BJ (cell line): Measurements from ENCODE around the gene H2BK1. TPM values are rescaled to one million over a fixed set of nuclear protein-coding genes. Genes with fewer than 3 reads are reported as not detected.

Experiments
- CTCF ChIA-PET: fragments of 350-600 bp; formaldehyde crosslinking; extraction: SDS; loops from one replicate; lab custom pipeline; 2021; ENCODE audit warnings: antibody characterized with exemption, inconsistent platforms; lab: Yijun Ruan, JAX
- POLR2A ChIA-PET: fragments of 300-600 bp; sonication (Branson Sonifier 250); formaldehyde crosslinking; extraction: SDS; loops from one replicate; lab custom pipeline; 2021; ENCODE audit warnings: antibody characterized with exemption; lab: Charles Lee
- DNase-seq: peaks from one replicate; pipeline ENCODE4 v3.0.0-alpha.2; 2011; ENCODE audit warnings: low read depth
- H3K27me3 ChIP-seq: 2 replicates; pipeline ENCODE4 v1.6.0; 2011; ENCODE audit warnings: low read length; ENCODE audit not compliant: control insufficient read depth, insufficient read depth
- H3K36me3 ChIP-seq: 2 replicates; pipeline ENCODE4 v1.5.1; 2011; ENCODE audit warnings: low read length; ENCODE audit not compliant: control insufficient read depth, insufficient read depth
- H3K4me3 ChIP-seq: 2 replicates; pipeline ENCODE4 v1.5.1; 2011; ENCODE audit warnings: low read depth, mild to moderate bottlenecking, control low read depth, low read length
- polyA plus RNA-seq: library from polyadenylated mRNA; depleted of rRNA; stranded (reverse); fragments of >200 nt; gene quantifications from 2 replicates; pipeline ENCODE4 v1.2.3, GENCODE V29; 2011
- TF ChIP-seq, protein P1 (sequence below): IDR thresholded peaks from 2 replicates; pipeline ENCODE4 v1.5.1; 2011; ENCODE audit warnings: low read depth, mild to moderate bottlenecking, control low read depth, inconsistent platforms, low read length, moderate library complexity; ENCODE audit not compliant: insufficient read depth

The H2BK1 gene
- polyA plus RNA-seq, 1 experiment: not detected

DNA sequence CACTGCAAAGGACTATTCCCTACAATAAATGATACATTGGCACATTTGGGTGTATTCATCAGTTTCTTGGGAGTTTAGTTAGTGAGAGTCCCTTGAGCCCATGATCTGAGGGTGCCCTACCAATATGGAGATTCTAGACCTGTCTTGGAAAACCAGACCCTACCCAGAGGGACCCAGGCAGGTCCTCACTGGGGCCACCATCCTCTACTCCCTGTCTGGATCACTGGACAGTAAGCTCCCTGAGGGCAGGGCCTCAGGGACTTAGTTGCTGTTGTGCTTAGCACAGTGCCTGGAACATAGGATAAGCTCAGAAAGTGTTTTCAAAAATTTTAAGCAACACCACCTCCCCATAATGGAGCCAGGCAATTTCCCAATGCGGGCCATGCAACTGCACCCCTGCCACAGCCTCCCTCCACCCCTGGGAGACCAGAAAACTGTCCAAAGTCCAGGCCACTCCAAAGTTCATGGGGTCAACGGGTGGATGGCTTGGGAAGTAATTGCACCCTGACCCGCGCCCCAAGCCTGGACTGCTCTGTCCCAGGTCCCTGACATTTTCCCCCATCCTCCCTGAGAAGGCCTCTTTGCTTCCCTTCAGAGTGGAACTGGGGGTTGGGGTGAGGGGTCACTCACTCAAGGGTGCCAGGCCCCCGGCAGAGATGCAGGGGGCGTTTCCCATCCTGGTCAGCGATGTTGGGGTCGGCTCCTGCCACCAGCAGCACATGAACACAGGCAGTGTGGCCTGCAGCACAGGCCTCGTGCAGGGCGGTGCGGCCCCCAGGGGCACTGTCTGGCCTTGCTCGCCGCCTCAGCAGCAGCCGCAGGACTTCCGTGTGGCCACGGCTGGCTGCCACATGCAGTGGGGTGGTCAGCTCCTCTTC lies 24.3 kb downstream of the H2BK1 start:
- Histone ChIP-seq H3K36me3 (no peaks in the 10 kb centered on the region), H3K4me3 (no peak overlapping the region), H3K27me3 (peaks cover 20% of the 10 kb centered on the region)
- no peak for DNase-seq
- TF ChIP-seq, protein P1, sequence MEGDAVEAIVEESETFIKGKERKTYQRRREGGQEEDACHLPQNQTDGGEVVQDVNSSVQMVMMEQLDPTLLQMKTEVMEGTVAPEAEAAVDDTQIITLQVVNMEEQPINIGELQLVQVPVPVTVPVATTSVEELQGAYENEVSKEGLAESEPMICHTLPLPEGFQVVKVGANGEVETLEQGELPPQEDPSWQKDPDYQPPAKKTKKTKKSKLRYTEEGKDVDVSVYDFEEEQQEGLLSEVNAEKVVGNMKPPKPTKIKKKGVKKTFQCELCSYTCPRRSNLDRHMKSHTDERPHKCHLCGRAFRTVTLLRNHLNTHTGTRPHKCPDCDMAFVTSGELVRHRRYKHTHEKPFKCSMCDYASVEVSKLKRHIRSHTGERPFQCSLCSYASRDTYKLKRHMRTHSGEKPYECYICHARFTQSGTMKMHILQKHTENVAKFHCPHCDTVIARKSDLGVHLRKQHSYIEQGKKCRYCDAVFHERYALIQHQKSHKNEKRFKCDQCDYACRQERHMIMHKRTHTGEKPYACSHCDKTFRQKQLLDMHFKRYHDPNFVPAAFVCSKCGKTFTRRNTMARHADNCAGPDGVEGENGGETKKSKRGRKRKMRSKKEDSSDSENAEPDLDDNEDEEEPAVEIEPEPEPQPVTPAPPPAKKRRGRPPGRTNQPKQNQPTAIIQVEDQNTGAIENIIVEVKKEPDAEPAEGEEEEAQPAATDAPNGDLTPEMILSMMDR: no peak
- ChIA-PET CTCF (no interaction called here), POLR2A (no interaction called here)

DNA sequence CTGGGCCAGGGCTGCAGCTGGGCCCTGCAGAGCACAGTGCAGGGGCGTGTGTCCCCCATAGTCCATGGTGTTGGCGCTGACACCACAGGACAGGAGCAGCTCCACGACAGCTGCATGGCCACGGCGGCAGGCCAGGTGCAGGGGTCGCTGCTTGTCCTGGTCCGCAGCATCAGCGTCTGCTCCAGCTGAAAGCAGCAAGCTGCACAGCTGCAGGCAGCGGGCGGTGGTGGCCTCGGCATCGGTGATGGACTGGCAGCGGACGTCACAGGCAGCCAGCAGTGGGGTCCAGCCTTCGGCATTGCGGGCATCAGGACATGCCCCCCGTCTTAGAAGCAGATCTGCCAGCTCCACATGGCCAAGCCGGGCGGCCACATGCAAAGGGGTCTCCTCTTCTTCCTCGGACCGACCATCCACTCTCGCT lies 29.3 kb downstream of the H2BK1 start:
- Histone ChIP-seq H3K36me3 (no peaks in the 10 kb centered on the region), H3K4me3 (no peak overlapping the region), H3K27me3 (peaks cover 27% of the 10 kb centered on the region)
- ChIA-PET POLR2A (no interaction called here), CTCF (no interaction called here)
- no peak for DNase-seq
- TF ChIP-seq, protein P1: no peak

DNA sequence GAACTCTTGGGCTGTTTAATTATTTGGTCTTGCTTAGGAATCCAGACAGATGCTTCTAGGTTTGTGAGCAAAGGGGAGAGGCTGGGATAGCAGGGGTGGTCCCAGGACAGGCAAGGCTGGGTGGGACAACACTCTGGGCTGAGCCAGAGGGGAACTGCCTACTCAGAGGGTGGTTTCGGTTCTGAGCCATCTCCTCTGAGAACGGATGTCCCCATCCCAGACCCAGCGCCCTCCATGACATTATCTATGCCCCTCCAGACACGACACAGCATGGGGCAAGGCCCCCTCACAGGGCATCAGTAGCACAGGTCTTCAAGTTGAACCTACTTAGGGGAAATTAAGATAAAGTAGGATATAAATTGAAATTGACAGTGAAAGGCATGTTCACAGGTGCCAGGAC lies 30.3 kb downstream of the H2BK1 start:
- Histone ChIP-seq H3K36me3 (no peaks in the 10 kb centered on the region), H3K27me3 (peaks cover 28% of the 10 kb centered on the region), H3K4me3 (no peak overlapping the region)
- POLR2A ChIA-PET: no interaction called here
- CTCF ChIA-PET: no interaction called here
- TF ChIP-seq, protein P1: no peak
- no peak for DNase-seq

DNA sequence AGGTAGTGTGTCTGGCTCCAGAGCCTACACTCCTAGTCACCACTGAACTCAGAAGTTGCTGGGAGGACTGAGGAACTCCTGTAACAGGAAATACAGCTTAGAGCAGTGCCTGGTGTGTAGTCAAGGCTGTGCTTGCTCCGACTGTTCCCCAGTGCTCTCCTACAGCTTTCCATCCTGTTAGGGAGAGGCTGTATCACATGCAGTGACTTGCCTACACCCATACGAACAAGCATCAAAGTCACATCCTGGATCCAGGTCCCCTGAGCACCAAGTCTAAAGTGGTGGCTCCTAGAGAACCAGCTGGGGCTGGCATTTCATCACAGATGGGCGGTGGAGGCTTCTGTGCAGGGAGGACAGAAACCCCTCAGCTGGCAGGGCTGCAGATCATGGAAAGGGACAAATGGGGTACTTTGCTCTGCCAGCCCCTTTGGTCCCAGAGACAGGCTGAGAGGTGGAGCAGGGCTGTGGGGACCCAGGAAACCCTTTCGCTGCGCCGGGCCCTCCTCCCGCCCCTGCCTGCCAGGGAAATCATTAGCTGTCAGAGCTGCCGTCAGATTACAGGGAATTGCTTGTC lies 30.9 kb downstream of the H2BK1 start:
- POLR2A ChIA-PET: no interaction called here
- CTCF ChIA-PET: interaction anchor here (1.1 to 1.2 kb wide), 4 partner anchors 10 to 217 kb away, joined by 3 to 7 read pairs (median 4); no protein-coding TSS in a partner anchor
- DNase-seq: no peak
- TF ChIP-seq, protein P1: no peak
- peaks cover 30% of the 10 kb centered on the region for H3K27me3 ChIP-seq
- no peak overlapping the region for H3K4me3 ChIP-seq
- H3K36me3 ChIP-seq: no peaks in the 10 kb centered on the region

DNA sequence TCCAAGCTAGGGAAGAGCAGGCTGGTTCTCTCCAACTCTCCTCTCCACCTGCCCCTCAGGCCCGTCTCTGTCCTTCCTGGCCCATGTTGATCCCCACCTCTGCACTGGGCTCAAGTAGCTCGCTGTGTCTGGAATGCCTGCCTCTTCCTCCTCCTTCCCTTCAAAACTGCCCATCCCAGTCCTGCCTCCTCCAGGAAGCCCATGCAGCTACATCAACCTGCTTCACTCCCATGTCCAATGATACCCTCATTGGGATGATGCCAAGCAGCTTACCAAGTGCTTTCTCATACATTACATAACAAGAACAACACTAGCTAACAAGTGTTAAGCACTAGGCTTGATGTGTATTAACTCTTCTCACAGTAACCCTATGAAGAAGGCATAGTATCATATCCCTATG lies 31.5 kb downstream of the H2BK1 start:
- ChIA-PET CTCF (interaction anchor here (1.1 to 1.2 kb wide), 4 partner anchors 9 to 216 kb away, joined by 3 to 7 read pairs (median 4); no protein-coding TSS in a partner anchor), POLR2A (no interaction called here)
- Histone ChIP-seq H3K4me3 (no peak overlapping the region), H3K36me3 (no peaks in the 10 kb centered on the region), H3K27me3 (peaks cover 30% of the 10 kb centered on the region)
- TF ChIP-seq, protein P1: no peak
- no peak for DNase-seq
